K562 (cell line): ENCODE measurements around the gene MLF1. TPM values are rescaled to one million over a fixed set of nuclear protein-coding genes. Genes with fewer than 3 reads are reported as not detected.

Experiments
- CBFA2T2 ChIP-seq: fragments of 450-650 bp; conservative IDR thresholded peaks from 2 replicates; pipeline ENCODE4 v1.6.1; 2017; ENCODE audit warnings: mild to moderate bottlenecking
- FOXJ2 ChIP-seq: fragments of 200-800 bp; sonication (Bioruptor generic); IDR thresholded peaks from 2 replicates; pipeline ENCODE4 v1.6.1; 2016; ENCODE audit warnings: missing genetic modification characterization, missing compliant biosample characterization
- GABPA ChIP-seq: fragments of 200-800 bp; sonication (Bioruptor generic); conservative IDR thresholded peaks from 2 replicates; pipeline ENCODE4 v1.6.1; 2016; ENCODE audit warnings: low read depth, missing genetic modification characterization, missing compliant biosample characterization
- HDAC3 ChIP-seq: fragments of 450-650 bp; IDR thresholded peaks from 2 replicates; pipeline ENCODE4 v1.6.1; 2018; ENCODE audit warnings: borderline replicate concordance, mild to moderate bottlenecking, moderate library complexity; ENCODE audit not compliant: partially characterized antibody
- KAT7 ChIP-seq: sonication (generic); formaldehyde crosslinking; IDR thresholded peaks from 2 replicates; pipeline ENCODE4 v1.8.0; 2022; ENCODE audit warnings: missing genetic modification reagents, mild to moderate bottlenecking, borderline replicate concordance
- KHSRP ChIP-seq: fragments of 450-650 bp; IDR thresholded peaks from 2 replicates; pipeline ENCODE4 v1.6.1; 2017
- MED1 ChIP-seq: sonication (generic); formaldehyde crosslinking; IDR thresholded peaks from 2 replicates; pipeline ENCODE4 v1.8.1; 2023; ENCODE audit warnings: missing genetic modification reagents, borderline replicate concordance
- NFIX ChIP-seq: fragments of 250-450 bp; sonication (Bioruptor Pico); IDR thresholded peaks from 2 replicates; pipeline ENCODE4 v1.4.0; 2020; ENCODE audit warnings: low read depth, mild to moderate bottlenecking, moderate library complexity
- PHB2 ChIP-seq: fragments of 450-650 bp; IDR thresholded peaks from 2 replicates; pipeline ENCODE4 v1.6.1; 2017; ENCODE audit warnings: low read depth
- PHF21A ChIP-seq: fragments of 450-650 bp; IDR thresholded peaks from 2 replicates; pipeline ENCODE4 v1.6.1; 2017; ENCODE audit warnings: low read depth, borderline replicate concordance
- TEAD2 ChIP-seq: fragments of 450-650 bp; IDR thresholded peaks from 2 replicates; pipeline ENCODE4 v1.6.1; 2016; ENCODE audit warnings: missing genetic modification characterization, control low read depth, missing compliant biosample characterization
- ZNF121 ChIP-seq: sonication (generic); formaldehyde crosslinking; conservative IDR thresholded peaks from 2 replicates; pipeline ENCODE4 v1.8.0; 2022; ENCODE audit warnings: missing genetic modification reagents
- ZNF644 ChIP-seq: fragments of 200-800 bp; sonication (Bioruptor generic); IDR thresholded peaks from 2 replicates; pipeline ENCODE4 v1.6.1; 2016; ENCODE audit warnings: low read depth, missing genetic modification characterization, missing compliant biosample characterization
- polyA plus RNA-seq, 8 experiments: library from polyadenylated mRNA; depleted of rRNA in 4 of 8; stranded (reverse) in 5 of 8; unstranded in 3 of 8; fragments of >200 nt; fragmentation: Nextera tagmentation in 2 of 8; fragmentation: Illumina TruSeq in 1 of 8; extraction: Ambion mirVana in 2 of 8; extraction: Trizol in 1 of 8; gene quantifications; 2 replicates each; pipeline versions ENCODE4 v1.2.1 to v1.2.3, GENCODE V29; 2011 to 2014; ENCODE audit warnings: inconsistent platforms in 1 of 8, missing spikeins in 1 of 8
- total RNA-seq, 7 experiments: library from RNA; depleted of rRNA in 6 of 7; stranded (reverse); fragments of >200 nt in 6 of 7; fragmentation: Illumina TruSeq in 2 of 7; extraction: Trizol in 2 of 7; gene quantifications; 2 replicates each; pipeline versions ENCODE4 v1.2.1 to v1.2.3, GENCODE V29; 2011 to 2021; ENCODE audit warnings: low replicate concordance in 1 of 7
- TF ChIP-seq, protein P1 (sequence below): fragments of 450-650 bp; IDR thresholded peaks from 2 replicates; pipeline ENCODE4 v1.6.1; 2017; ENCODE audit warnings: mild to moderate bottlenecking, moderate library complexity
- TF ChIP-seq, protein P2 (sequence below): fragments of 250-450 bp; sonication (Bioruptor Pico); IDR thresholded peaks from 2 replicates; pipeline ENCODE4 v1.5.1; 2021; ENCODE audit warnings: mild to moderate bottlenecking
- TF ChIP-seq, protein P3 (sequence below), 2 experiments: fragments of 450-650 bp; IDR thresholded peaks; 2 replicates each; pipeline ENCODE4 v1.6.1; 2016
- TF ChIP-seq, protein P4 (sequence below): fragments of 450-650 bp; IDR thresholded peaks from 2 replicates; pipeline ENCODE4 v1.6.1; 2016; ENCODE audit warnings: borderline replicate concordance

The MLF1 gene
- total and polyA plus RNA-seq, 9 of the 15 experiments (the other 6 are each of a cell fraction or from before 2014, with no cell fraction given) = 20.4 to 71.0 (median 27.1) TPM

DNA sequence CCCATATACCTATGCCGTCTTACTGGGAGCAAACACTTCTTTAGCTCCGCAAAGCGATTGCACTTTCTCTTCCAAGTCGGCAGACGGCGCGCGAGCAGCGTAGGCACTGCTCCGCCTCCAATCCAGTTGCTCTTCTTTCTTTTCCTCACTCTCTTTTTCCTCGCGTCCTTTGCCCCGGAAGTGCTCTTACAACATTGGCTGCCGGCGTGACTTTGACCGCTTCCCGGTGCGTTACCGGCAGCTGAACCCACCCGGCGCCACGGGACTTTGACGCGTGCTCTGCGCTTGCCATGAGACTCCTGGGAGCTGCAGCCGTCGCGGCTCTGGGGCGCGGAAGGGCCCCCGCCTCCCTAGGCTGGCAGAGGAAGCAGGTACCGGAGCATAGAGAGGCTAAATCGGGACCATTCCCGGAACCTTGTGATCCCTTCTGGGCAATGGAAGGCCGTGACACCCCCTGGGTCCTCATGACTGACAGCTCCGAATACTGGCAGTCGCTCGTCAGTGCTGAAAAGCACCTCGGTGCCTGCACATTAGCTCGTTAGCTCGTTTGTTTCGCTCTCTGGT lies 73.4 kb downstream of the MLF1 start, which contains the start of gene GFM1 (continued):
- TF ChIP-seq, protein P1, sequence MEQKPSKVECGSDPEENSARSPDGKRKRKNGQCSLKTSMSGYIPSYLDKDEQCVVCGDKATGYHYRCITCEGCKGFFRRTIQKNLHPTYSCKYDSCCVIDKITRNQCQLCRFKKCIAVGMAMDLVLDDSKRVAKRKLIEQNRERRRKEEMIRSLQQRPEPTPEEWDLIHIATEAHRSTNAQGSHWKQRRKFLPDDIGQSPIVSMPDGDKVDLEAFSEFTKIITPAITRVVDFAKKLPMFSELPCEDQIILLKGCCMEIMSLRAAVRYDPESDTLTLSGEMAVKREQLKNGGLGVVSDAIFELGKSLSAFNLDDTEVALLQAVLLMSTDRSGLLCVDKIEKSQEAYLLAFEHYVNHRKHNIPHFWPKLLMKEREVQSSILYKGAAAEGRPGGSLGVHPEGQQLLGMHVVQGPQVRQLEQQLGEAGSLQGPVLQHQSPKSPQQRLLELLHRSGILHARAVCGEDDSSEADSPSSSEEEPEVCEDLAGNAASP = no peak
- TF ChIP-seq, protein P2, sequence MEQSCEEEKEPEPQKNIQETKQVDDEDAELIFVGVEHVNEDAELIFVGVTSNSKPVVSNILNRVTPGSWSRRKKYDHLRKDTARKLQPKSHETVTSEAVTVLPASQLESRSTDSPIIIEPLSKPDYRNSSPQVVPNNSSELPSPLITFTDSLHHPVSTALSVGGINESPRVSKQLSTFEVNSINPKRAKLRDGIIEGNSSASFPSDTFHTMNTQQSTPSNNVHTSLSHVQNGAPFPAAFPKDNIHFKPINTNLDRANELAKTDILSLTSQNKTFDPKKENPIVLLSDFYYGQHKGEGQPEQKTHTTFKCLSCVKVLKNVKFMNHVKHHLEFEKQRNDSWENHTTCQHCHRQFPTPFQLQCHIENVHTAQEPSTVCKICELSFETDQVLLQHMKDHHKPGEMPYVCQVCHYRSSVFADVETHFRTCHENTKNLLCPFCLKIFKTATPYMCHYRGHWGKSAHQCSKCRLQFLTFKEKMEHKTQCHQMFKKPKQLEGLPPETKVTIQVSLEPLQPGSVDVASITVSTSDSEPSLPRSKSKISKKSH (CRISPR knock-in tag) = no peak
- no peak for TF ChIP-seq MED1
- no peak for TF ChIP-seq KHSRP
- TF ChIP-seq HDAC3 = no peak
- peak; percentile 97 for TF ChIP-seq GABPA (tag)
- TF ChIP-seq CBFA2T2 = no peak
- no peak for TF ChIP-seq ZNF644 (tag)
- TF ChIP-seq KAT7 (CRISPR knock-in tag) = peak; percentile 62; the same call in 1 of the 2 replicates
- TF ChIP-seq FOXJ2 = no peak
- no peak for TF ChIP-seq PHB2
- TF ChIP-seq, protein P3, sequence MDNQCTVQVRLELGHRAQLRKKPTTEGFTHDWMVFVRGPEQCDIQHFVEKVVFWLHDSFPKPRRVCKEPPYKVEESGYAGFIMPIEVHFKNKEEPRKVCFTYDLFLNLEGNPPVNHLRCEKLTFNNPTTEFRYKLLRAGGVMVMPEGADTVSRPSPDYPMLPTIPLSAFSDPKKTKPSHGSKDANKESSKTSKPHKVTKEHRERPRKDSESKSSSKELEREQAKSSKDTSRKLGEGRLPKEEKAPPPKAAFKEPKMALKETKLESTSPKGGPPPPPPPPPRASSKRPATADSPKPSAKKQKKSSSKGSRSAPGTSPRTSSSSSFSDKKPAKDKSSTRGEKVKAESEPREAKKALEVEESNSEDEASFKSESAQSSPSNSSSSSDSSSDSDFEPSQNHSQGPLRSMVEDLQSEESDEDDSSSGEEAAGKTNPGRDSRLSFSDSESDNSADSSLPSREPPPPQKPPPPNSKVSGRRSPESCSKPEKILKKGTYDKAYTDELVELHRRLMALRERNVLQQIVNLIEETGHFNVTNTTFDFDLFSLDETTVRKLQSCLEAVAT (IDR thresholded peaks at IDR 0.05) = no peak
- TF ChIP-seq NFIX (CRISPR knock-in tag) = no peak
- TF ChIP-seq, protein P4, sequence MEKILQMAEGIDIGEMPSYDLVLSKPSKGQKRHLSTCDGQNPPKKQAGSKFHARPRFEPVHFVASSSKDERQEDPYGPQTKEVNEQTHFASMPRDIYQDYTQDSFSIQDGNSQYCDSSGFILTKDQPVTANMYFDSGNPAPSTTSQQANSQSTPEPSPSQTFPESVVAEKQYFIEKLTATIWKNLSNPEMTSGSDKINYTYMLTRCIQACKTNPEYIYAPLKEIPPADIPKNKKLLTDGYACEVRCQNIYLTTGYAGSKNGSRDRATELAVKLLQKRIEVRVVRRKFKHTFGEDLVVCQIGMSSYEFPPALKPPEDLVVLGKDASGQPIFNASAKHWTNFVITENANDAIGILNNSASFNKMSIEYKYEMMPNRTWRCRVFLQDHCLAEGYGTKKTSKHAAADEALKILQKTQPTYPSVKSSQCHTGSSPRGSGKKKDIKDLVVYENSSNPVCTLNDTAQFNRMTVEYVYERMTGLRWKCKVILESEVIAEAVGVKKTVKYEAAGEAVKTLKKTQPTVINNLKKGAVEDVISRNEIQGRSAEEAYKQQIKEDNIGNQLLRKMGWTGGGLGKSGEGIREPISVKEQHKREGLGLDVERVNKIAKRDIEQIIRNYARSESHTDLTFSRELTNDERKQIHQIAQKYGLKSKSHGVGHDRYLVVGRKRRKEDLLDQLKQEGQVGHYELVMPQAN = peak; percentile 99
- TF ChIP-seq TEAD2 (tag) = no peak
- TF ChIP-seq ZNF121 (CRISPR knock-in tag) = no peak
- TF ChIP-seq PHF21A = peak; percentile 72; the same call in 1 of the 2 replicates
